Astrocyte of the cerebellum (primary cell): ENCODE measurements around the gene SLC5A5.

Source experiments
- DNase-seq: peaks from one replicate; pipeline ENCODE4 v3.0.0-alpha.2; 2011; ENCODE audit warnings: low read depth
- H3K4me3 ChIP-seq: 2 replicates; pipeline ENCODE4 v1.5.1; 2011; ENCODE audit warnings: mild to moderate bottlenecking, low read depth, low read length, moderate library complexity
- in situ Hi-C: cut with HindIII; loops from 2 replicates; pipeline ENCODE4 v1.10.0; 2017; ENCODE audit warnings: low sequenced_read_pairs
- TF ChIP-seq, protein P1 (sequence below): IDR thresholded peaks from 2 replicates; pipeline ENCODE4 v1.5.1; 2012; ENCODE audit warnings: low read length, low read depth, moderate library complexity, mild to moderate bottlenecking; ENCODE audit errors: missing control alignments

SLC5A5 gene

DNA sequence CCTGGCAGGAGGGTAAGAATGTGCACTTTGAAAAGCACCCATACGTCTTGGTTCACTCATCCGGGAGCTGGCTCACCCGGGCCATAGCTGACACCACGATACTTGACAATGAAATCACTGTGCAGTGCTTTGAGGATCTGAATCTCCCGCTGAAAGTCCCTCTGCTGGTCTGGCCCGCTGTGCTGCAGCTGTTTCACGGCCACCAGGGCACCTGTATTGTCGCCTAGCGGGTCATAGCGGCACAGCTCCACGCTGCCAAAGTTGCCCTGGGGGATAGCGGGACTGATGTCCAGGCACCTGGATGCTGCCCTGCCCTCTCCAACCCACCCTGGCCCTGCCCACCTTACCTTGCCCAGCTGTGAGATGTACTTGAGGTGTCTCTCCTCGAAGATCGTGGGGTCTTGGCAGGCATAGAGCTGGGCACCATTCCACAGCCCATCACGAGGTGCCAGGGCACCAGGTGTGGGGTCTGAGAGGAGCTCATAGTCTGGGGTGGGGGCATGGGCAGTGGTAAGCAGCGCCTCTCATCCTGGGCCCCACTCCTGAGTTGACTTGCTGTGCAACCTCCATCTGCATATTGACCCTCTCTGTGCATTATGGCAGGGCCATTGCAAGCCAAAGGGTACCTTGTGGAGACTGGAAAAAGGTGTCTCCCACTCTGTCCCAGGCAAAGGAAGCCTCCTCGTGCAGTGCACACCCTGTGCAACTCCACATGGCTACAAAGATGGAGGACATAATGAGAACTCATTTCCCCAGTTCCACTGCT is 39.1 kb upstream of the SLC5A5 start:
- H3K4me3 ChIP-seq = no peak overlapping the region
- TF ChIP-seq, protein P1, sequence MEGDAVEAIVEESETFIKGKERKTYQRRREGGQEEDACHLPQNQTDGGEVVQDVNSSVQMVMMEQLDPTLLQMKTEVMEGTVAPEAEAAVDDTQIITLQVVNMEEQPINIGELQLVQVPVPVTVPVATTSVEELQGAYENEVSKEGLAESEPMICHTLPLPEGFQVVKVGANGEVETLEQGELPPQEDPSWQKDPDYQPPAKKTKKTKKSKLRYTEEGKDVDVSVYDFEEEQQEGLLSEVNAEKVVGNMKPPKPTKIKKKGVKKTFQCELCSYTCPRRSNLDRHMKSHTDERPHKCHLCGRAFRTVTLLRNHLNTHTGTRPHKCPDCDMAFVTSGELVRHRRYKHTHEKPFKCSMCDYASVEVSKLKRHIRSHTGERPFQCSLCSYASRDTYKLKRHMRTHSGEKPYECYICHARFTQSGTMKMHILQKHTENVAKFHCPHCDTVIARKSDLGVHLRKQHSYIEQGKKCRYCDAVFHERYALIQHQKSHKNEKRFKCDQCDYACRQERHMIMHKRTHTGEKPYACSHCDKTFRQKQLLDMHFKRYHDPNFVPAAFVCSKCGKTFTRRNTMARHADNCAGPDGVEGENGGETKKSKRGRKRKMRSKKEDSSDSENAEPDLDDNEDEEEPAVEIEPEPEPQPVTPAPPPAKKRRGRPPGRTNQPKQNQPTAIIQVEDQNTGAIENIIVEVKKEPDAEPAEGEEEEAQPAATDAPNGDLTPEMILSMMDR = no peak
- no peak for DNase-seq
- in situ Hi-C loops = loop anchor here (10.0 kb wide), 1 partner anchor 118 kb away; the partner anchor contains the start of gene MAP1S

DNA sequence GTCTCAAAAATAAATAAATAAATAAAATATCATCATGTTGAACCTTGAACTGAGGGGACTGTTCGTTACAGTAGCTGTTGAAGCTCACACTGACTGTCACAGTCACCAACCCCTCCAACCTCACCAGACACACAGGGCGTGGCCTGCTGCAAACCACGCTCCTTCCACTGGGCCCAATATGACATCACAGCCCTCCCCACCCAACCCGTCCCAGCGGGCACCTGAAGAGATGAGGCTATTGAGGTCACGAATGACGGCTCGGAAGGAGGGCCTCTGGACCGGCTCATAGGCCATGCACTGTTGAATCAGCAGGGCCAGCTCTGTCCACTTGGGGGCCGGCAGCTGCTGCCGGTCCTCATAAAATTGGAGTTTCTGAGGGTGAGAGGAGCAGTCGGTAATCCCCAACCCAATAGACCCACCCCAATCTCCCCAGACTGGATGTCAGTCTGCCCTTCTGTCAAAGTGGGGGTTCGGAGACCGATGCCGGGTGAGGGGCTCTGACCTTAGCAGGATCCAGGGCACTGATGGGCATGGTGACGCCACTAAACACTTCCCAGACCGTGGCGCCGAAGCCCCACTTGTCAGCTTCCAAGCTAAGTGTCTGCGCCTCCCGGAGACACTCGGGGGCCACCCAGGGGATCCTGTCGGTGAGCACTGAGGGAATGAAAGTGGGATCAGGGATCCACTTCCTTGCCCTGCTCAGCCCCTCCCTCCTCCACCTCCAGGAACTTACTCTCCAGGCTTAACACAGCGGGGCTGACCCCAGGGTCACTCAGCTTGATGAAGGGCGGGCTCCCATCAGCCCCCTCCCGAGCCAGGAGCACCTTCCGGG is 37.2 kb upstream of the SLC5A5 start:
- TF ChIP-seq, protein P1 = peak; percentile 13
- in situ Hi-C loops = loop anchor here (10.0 kb wide), 1 partner anchor 120 kb away; the partner anchor contains the start of gene MAP1S
- no peak overlapping the region for H3K4me3 ChIP-seq
- no peak for DNase-seq

DNA sequence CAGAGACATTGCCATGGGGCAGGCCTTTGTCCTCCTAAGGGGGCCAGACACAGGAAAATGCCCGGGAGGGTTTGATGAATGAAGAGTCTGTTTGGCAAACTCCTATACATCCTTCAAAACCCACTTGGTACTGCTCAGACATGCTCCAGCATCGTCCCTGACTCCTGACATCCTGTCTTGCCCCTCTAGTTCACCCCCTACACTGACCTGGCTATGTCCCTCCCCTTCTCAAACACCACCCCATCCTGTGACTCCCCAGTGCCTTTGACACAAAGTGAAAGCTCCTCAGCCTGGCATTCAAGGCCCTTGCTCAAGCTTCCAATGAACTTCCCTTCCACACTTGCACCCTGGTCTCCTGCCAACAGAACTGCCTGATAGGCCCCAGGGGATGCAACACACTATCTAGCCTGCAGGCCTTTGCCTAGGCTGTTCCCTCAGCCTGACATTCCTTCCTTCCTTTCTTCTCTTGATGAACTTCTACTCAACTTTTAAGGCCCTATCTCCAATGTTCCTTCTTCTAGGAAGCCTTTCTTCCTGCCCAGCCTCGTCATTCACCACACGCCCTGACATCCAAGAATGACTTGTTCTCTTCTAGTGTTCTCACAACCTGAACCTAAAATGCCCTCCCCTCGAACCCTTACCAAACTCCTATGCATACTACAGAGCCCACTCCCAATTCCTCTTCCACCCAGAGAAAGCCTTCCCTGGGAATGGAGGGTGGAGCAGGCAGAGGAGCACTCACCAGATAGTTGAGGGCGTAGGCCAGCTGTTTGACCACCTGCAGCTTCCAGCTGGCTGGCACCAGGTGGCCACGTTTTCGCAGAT is 36.4 kb upstream of the SLC5A5 start:
- DNase-seq = no peak
- in situ Hi-C loops = loop anchor here (10.0 kb wide), 1 partner anchor 121 kb away; the partner anchor contains the start of gene MAP1S
- no peak overlapping the region for H3K4me3 ChIP-seq
- TF ChIP-seq, protein P1 = no peak

DNA sequence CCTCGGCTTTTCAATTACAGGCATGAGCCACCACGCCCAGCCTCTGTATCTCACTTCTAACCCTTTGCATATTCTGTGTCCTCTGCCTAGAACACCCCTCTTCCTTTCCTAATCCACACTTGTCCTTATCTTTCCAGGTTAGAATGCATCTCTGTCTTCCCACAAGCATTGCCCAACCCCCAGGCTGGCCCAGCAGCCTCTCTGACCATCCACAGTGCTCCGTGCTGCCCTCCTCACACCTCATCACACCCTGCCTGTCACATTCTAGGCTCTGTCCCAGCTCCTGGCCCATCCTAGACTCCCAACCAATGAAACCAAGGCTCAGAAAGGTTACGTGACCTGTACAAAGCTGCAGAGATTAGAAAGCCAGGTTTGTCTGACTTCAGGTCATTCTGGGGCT is 35.2 kb upstream of the SLC5A5 start:
- no peak for DNase-seq
- TF ChIP-seq, protein P1 = no peak
- in situ Hi-C loops = loop anchor here (10.0 kb wide), 1 partner anchor 122 kb away; the partner anchor contains the start of gene MAP1S

DNA sequence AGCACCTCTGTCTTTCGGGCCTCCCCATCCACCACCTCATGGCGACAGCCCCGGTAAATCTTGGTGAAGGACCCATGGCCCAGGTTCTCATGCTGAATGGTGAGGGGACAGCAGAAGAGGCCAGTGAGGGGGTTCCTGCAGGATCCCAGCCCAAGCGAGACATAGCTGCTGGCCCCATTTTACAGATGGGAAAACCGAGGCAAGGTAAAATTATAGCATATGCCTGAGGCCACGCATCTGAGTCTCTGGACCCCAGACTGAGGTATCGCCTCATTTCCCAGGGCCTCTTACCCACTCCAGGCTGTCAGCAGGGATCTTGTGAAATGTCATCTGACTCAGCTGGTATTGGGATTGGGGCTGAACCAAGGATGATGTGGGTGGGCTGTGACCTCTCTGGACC is 33.8 kb upstream of the SLC5A5 start:
- no peak overlapping the region for H3K4me3 ChIP-seq
- in situ Hi-C loops = loop anchor here (10.0 kb wide), 1 partner anchor 123 kb away; the partner anchor contains the start of gene MAP1S
- TF ChIP-seq, protein P1 = no peak
- DNase-seq = no peak

More for the DNA sequence above, 35.2 kb upstream of the SLC5A5 start:
- no peak overlapping the region for H3K4me3 ChIP-seq

DNA sequence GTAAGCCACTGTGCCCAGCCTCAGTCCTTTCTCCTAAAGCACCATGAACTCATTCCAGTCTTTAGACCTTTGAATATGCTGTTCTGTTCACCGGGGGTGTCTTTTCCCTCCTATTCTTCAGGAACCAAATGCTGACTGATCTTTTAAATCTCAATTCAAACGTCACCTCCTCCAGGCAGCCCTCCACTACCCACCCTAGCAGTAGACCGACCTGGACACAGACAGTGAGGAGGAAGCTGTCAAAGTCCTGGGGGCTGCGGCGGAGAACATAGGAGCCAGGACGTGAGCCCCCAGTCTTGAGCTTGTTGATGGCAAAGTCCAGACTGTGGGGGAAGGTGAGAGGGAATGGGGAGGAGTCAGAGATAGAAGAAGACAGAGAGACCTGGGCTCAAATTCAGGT is 31.7 kb upstream of the SLC5A5 start:
- no peak for DNase-seq
- in situ Hi-C loops = no loop called here
- TF ChIP-seq, protein P1 = no peak
- H3K4me3 ChIP-seq = no peak overlapping the region
